ENCODE measurements around the gene CFAP141. TPM values are rescaled to one million over a fixed set of nuclear protein-coding genes. Genes with fewer than 3 reads are reported as not detected.

CFAP141 gene
- total RNA-seq, 2 donors from 2014 or later = not detected

DNA sequence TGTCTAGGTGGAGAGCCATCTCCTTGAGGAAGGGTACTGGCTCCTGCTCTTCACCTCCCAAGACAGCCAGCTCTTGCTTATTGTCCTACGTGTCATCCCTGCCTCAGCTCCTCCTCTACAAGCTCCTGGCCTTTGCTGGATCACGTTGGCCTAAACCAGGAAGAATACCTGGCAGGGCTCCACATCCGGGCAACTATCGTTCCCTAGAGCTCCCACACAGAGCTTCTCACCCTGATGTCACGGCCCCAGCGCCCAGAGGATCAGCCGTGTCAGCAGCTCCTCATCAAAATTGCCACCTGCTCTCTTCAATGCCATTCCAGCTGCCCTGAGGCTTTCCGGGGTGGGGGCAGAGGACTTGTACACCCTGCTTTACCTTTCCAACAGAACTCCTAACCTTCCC is 12.3 kb downstream of the CFAP141 start:
- no peak overlapping the region for H3K27ac ChIP-seq
- no peak for ATAC-seq (ENCODE audit: insufficient number of reproducible peaks, low FRiP score, low read depth)
- peaks cover 0 to 18% of the 10 kb centered on the region in 2 donors for H3K4me1 ChIP-seq (ENCODE audit: control insufficient read depth in 1 of 2, low read depth in 2 of 2)
- no peak for DNase-seq (ENCODE audit: low spot score)
- H3K36me3 ChIP-seq = no peaks in the 10 kb centered on the region
- no peak overlapping the region for H3K4me3 ChIP-seq
- H3K9me3 ChIP-seq = no peaks in the 10 kb centered on the region
- TF ChIP-seq, protein P1, sequence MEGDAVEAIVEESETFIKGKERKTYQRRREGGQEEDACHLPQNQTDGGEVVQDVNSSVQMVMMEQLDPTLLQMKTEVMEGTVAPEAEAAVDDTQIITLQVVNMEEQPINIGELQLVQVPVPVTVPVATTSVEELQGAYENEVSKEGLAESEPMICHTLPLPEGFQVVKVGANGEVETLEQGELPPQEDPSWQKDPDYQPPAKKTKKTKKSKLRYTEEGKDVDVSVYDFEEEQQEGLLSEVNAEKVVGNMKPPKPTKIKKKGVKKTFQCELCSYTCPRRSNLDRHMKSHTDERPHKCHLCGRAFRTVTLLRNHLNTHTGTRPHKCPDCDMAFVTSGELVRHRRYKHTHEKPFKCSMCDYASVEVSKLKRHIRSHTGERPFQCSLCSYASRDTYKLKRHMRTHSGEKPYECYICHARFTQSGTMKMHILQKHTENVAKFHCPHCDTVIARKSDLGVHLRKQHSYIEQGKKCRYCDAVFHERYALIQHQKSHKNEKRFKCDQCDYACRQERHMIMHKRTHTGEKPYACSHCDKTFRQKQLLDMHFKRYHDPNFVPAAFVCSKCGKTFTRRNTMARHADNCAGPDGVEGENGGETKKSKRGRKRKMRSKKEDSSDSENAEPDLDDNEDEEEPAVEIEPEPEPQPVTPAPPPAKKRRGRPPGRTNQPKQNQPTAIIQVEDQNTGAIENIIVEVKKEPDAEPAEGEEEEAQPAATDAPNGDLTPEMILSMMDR (IDR thresholded peaks at IDR 0.05) = no peak
- no peaks in the 10 kb centered on the region for H3K27me3 ChIP-seq (replicated peaks; ENCODE audit: insufficient read depth)

DNA sequence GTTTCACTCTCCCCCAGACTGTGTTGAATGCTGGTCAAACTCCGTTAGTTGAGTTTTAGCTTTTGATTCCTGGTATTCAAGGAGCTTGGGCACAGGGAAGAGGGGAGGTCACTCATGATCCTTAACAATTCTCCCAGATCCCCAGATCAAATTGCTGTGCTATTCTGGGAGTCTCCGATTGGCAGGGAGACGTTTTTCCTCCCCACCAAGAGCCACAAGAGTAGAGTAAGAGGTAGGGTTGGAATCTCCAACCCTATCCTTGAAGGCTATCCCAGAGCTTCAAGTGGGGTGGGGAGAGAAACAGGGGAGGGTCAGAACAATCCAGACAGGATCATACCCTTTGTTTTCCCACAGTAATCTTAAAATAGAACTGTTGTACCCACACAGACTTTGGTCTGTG is 13.7 kb downstream of the CFAP141 start:
- TF ChIP-seq, protein P1 (IDR thresholded peaks at IDR 0.05) = no peak
- Histone ChIP-seq H3K4me3 (no peak overlapping the region), H3K9me3 (no peaks in the 10 kb centered on the region), H3K36me3 (no peaks in the 10 kb centered on the region), H3K27ac (no peak overlapping the region), H3K27me3 (replicated peaks; ENCODE audit: insufficient read depth) (no peaks in the 10 kb centered on the region), H3K4me1 (ENCODE audit: control insufficient read depth in 1 of 2, low read depth in 2 of 2) (peaks cover 0 to 18% of the 10 kb centered on the region in 2 donors)
- ATAC-seq (ENCODE audit: insufficient number of reproducible peaks, low FRiP score, low read depth) (no peak), DNase-seq (ENCODE audit: low spot score) (no peak)

DNA sequence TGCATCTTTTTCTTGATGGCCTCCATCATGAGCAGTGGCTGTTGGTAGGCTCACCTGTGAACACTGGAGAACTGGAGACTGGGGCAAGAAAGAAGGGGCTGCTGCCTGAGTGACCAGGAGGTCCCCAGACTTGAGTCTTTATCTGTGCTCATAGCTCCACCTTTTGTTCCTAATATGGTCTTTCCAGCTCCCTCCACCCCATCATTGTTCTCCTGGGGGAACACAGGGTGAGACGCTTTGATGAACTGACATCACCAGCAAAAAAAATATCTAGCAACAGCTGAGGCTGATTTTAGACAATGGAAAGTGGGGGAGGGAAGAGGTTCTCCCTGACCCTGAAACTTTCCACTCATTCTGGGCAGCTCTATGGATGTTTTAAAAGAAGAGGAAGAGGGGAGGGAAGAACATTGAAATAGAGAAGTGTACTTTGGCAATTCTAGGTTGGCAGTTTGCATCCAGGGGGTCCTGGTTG is 14.1 kb downstream of the CFAP141 start, which contains the start of gene TPM3:
TPM3 (minus strand) TSS at position 111 of the 472 bp plus-strand sequence; CDS start at position 29, 82 bp downstream.
- TF ChIP-seq, protein P1 (IDR thresholded peaks at IDR 0.05) = no peak
- DNase-seq (ENCODE audit: low spot score) (no peak), ATAC-seq (ENCODE audit: insufficient number of reproducible peaks, low FRiP score, low read depth) (no peak)
- peaks cover 0 to 18% of the 10 kb centered on the region in 2 donors for H3K4me1 ChIP-seq (ENCODE audit: control insufficient read depth in 1 of 2, low read depth in 2 of 2)
- no peak within 1 kb of the TSS for H3K27ac ChIP-seq
- H3K4me3 ChIP-seq = no peak within 1 kb of the TSS
- H3K9me3 ChIP-seq = no peaks in the 10 kb centered on the region
- H3K27me3 ChIP-seq (replicated peaks; ENCODE audit: insufficient read depth) = no peaks in the 10 kb centered on the region
- no peaks in the 10 kb centered on the region for H3K36me3 ChIP-seq

DNA sequence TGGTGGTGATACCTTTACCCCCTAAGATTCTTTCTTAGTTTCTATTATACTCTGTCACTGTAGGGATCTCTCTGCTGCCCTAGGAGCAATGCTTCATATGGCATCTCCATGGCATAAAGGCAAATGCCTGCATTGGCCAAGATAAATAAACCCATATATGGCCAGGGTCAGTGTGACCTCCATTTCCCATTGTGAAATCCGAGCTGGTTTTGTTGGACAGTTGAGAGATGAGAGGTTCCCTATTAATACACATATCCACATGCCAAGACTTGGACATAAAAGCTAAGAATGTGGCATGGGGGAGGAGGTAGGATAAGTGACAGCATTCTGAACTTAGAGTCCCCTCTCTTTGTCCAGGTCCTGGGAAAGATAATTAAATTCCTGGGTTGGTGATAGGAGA is 15.6 kb downstream of the CFAP141 start:
- Histone ChIP-seq H3K9me3 (no peaks in the 10 kb centered on the region), H3K36me3 (no peaks in the 10 kb centered on the region), H3K27ac (no peak overlapping the region), H3K4me3 (no peak overlapping the region), H3K27me3 (replicated peaks; ENCODE audit: insufficient read depth) (no peaks in the 10 kb centered on the region), H3K4me1 (ENCODE audit: control insufficient read depth in 1 of 2, low read depth in 2 of 2) (peaks cover 0 to 18% of the 10 kb centered on the region in 2 donors)
- no peak for ATAC-seq (ENCODE audit: insufficient number of reproducible peaks, low FRiP score, low read depth)
- TF ChIP-seq, protein P1 (IDR thresholded peaks at IDR 0.05) = no peak
- no peak for DNase-seq (ENCODE audit: low spot score)

DNA sequence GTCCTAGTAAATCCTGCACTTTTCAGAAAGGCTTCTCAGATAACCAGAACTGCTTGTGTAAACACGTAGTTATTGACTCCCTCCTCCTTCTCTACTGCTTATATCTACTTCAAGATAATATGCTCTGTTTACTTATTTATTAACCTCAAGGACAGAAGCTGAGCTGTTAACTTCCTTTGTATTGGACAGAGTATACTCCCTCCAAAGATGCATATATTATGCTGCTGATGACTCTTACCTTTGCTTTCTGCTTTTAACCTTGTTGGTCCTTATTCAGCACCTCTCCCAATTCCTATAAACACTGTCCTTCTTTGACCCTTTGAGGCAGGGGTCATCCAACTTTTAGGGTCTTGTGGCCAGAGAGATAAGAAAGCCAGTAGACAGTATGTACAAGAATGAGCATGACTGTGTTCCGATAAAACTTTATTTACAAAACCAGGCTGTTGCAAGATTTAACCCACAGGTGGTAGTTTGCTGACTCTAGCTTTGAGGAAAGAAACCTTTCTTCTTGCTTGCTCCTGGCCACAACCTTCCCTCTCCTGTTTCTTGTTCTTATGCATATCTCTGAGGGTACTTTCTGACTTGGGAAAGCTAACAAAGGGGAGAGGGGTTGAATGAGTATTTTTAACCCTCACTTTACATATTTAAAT is 19.2 kb downstream of the CFAP141 start:
- no peaks in the 10 kb centered on the region for H3K9me3 ChIP-seq
- ATAC-seq (ENCODE audit: insufficient number of reproducible peaks, low FRiP score, low read depth) (no peak), DNase-seq (ENCODE audit: low spot score) (no peak)
- H3K4me3 ChIP-seq = no peak overlapping the region
- TF ChIP-seq, protein P1 (IDR thresholded peaks at IDR 0.05) = no peak
- no peak overlapping the region for H3K27ac ChIP-seq
- no peaks in the 10 kb centered on the region for H3K27me3 ChIP-seq (replicated peaks; ENCODE audit: insufficient read depth)
- H3K36me3 ChIP-seq = no peaks in the 10 kb centered on the region
- H3K4me1 ChIP-seq (ENCODE audit: control insufficient read depth in 1 of 2, low read depth in 2 of 2) = peaks cover 3 to 18% of the 10 kb centered on the region in 2 donors
